ENCODE results near the gene GABBR2. TPM values are rescaled to one million over a fixed set of nuclear protein-coding genes. Genes with fewer than 3 reads are reported as not detected.

Gene GABBR2
- total RNA-seq, 1 experiment from 2014 or later: 0.23 TPM

GRCh38 chr9:98281281-98281680 lies 427.5 kb downstream of the GABBR2 start:
- BruUV-seq (replicated peaks): no TSS peak
- CTCF ChIA-PET: interaction anchor here (0.6 kb wide), 1 partner anchor 24 kb away, joined by 4 read pairs; no protein-coding TSS in a partner anchor
- no peak overlapping the region for H3K27ac Mint-ChIP-seq (ENCODE audit: unreplicated experiment)

DNA sequence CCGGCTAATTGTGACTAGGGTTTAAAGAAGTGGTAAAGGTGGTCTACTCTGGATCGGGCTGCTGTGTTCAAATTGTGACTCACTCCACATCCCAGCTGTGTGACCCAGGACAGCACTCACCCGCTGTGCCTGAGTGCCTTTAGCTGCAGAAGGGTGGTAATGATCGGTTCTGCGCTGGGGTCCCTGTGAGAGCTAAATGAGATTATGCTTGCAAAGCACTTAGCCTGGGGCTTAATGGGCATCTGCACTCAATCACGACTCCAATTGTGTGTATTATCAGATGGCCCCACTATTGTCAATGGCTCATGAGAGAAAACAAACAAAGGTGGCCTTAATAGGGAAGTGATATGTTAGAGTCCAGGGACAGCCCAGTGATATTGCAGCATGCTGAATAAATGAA lies 428.2 kb downstream of the GABBR2 start:
- CTCF ChIA-PET: no interaction called here

More at GRCh38 chr9:98281281-98281680, 427.5 kb downstream of the GABBR2 start:
- no peak for DNase-seq
- Mint-ChIP-seq H3K4me1 (ENCODE audit: low read depth, unreplicated experiment) (no peaks in the 10 kb centered on the region), H3K27me3 (ENCODE audit: insufficient read depth, unreplicated experiment) (no peaks in the 10 kb centered on the region), H3K36me3 (ENCODE audit: insufficient read depth, unreplicated experiment) (no peaks in the 10 kb centered on the region), H3K9me3 (ENCODE audit: unreplicated experiment) (no peaks in the 10 kb centered on the region), H3K4me3 (ENCODE audit: unreplicated experiment) (no peak overlapping the region)
- POLR2A ChIA-PET: no interaction called here
- TF ChIP-seq, protein P1, sequence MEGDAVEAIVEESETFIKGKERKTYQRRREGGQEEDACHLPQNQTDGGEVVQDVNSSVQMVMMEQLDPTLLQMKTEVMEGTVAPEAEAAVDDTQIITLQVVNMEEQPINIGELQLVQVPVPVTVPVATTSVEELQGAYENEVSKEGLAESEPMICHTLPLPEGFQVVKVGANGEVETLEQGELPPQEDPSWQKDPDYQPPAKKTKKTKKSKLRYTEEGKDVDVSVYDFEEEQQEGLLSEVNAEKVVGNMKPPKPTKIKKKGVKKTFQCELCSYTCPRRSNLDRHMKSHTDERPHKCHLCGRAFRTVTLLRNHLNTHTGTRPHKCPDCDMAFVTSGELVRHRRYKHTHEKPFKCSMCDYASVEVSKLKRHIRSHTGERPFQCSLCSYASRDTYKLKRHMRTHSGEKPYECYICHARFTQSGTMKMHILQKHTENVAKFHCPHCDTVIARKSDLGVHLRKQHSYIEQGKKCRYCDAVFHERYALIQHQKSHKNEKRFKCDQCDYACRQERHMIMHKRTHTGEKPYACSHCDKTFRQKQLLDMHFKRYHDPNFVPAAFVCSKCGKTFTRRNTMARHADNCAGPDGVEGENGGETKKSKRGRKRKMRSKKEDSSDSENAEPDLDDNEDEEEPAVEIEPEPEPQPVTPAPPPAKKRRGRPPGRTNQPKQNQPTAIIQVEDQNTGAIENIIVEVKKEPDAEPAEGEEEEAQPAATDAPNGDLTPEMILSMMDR (IDR thresholded peaks at IDR 0.05; ENCODE audit: insufficient read depth in 1 of 2, low read depth in 1 of 2, low read length in 1 of 2, severe bottlenecking in 1 of 2, unreplicated experiment in 1 of 2): no peak
- Histone ChIP-seq H3K27me3 (replicated peaks; ENCODE audit: control insufficient read depth, insufficient read depth, low read length) (no peaks in the 10 kb centered on the region), H3K4me3 (ENCODE audit: low read depth, low read length) (no peak overlapping the region), H3K36me3 (ENCODE audit: control insufficient read depth, insufficient read depth, low read length) (no peaks in the 10 kb centered on the region), H3K4me1 (peaks cover 8% of the 10 kb centered on the region), H3K9me3 (no peaks in the 10 kb centered on the region; the same call in none of the 2 replicates)
- intact Hi-C loops (cut with micrococcal nuclease; ENCODE audit: unreplicated experiment): no loop called here

GRCh38 chr9:98280162-98280561 lies 428.6 kb downstream of the GABBR2 start:
- BruUV-seq (replicated peaks): no TSS peak
- Mint-ChIP-seq H3K9me3 (ENCODE audit: unreplicated experiment) (no peaks in the 10 kb centered on the region), H3K4me1 (ENCODE audit: low read depth, unreplicated experiment) (no peaks in the 10 kb centered on the region), H3K4me3 (ENCODE audit: unreplicated experiment) (no peak overlapping the region), H3K27ac (ENCODE audit: unreplicated experiment) (no peak overlapping the region), H3K36me3 (ENCODE audit: insufficient read depth, unreplicated experiment) (no peaks in the 10 kb centered on the region), H3K27me3 (ENCODE audit: insufficient read depth, unreplicated experiment) (no peaks in the 10 kb centered on the region)
- H3K4me1 ChIP-seq: peaks cover 8% of the 10 kb centered on the region
- H3K9me3 ChIP-seq: no peaks in the 10 kb centered on the region; the same call in none of the 2 replicates
- no peaks in the 10 kb centered on the region for H3K36me3 ChIP-seq (ENCODE audit: control insufficient read depth, insufficient read depth, low read length)
- ChIA-PET CTCF (interaction anchor here (0.6 kb wide), 1 partner anchor 36 kb away, joined by 3 read pairs; no protein-coding TSS in a partner anchor), POLR2A (no interaction called here)
- no peak overlapping the region for H3K4me3 ChIP-seq (ENCODE audit: low read depth, low read length)
- no peaks in the 10 kb centered on the region for H3K27me3 ChIP-seq (replicated peaks; ENCODE audit: control insufficient read depth, insufficient read depth, low read length)
- intact Hi-C loops (cut with micrococcal nuclease; ENCODE audit: unreplicated experiment): no loop called here
- TF ChIP-seq, protein P1 (IDR thresholded peaks at IDR 0.05; ENCODE audit: insufficient read depth in 1 of 2, low read depth in 1 of 2, low read length in 1 of 2, severe bottlenecking in 1 of 2, unreplicated experiment in 1 of 2): no peak
- DNase-seq: no peak

More for the DNA sequence above, 428.2 kb downstream of the GABBR2 start:
- DNase-seq: no peak
- Histone ChIP-seq H3K4me3 (ENCODE audit: low read depth, low read length) (no peak overlapping the region), H3K4me1 (peaks cover 8% of the 10 kb centered on the region), H3K36me3 (ENCODE audit: control insufficient read depth, insufficient read depth, low read length) (no peaks in the 10 kb centered on the region), H3K9me3 (no peaks in the 10 kb centered on the region; the same call in none of the 2 replicates), H3K27me3 (replicated peaks; ENCODE audit: control insufficient read depth, insufficient read depth, low read length) (no peaks in the 10 kb centered on the region)
- H3K9me3 Mint-ChIP-seq (ENCODE audit: unreplicated experiment): no peaks in the 10 kb centered on the region
- BruUV-seq (replicated peaks): no TSS peak
- no peaks in the 10 kb centered on the region for H3K4me1 Mint-ChIP-seq (ENCODE audit: low read depth, unreplicated experiment)
- intact Hi-C loops (cut with micrococcal nuclease; ENCODE audit: unreplicated experiment): no loop called here
- H3K4me3 Mint-ChIP-seq (ENCODE audit: unreplicated experiment): no peak overlapping the region
- H3K27me3 Mint-ChIP-seq (ENCODE audit: insufficient read depth, unreplicated experiment): no peaks in the 10 kb centered on the region
- POLR2A ChIA-PET: no interaction called here
- TF ChIP-seq, protein P1 (IDR thresholded peaks at IDR 0.05; ENCODE audit: insufficient read depth in 1 of 2, low read depth in 1 of 2, low read length in 1 of 2, severe bottlenecking in 1 of 2, unreplicated experiment in 1 of 2): no peak
- H3K27ac Mint-ChIP-seq (ENCODE audit: unreplicated experiment): no peak overlapping the region
- no peaks in the 10 kb centered on the region for H3K36me3 Mint-ChIP-seq (ENCODE audit: insufficient read depth, unreplicated experiment)

Measured in Caco-2 (cell line).